Measurements from ENCODE around the gene GRID1.

DNA sequence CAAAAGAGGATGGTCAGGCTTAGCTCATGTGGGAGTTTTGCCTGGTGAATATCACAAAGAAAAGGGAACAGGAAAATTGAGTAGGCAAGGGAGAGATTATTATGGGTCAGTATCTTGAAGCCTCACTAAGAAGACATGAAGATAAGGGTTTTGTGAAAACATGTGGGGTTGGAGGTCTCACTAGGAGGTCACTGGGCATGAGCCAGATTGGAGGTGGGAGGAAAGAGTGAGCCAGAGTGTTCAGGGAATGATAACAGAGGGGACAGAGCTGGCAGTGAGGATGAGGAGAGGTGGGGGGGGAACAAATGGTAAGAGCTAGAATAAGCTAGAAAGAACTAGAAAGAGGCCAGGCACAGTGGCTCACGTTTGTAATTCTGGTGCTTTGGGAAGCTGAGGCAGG, 374.3 kb downstream of the GRID1 start:
- TF ChIP-seq, protein P1, sequence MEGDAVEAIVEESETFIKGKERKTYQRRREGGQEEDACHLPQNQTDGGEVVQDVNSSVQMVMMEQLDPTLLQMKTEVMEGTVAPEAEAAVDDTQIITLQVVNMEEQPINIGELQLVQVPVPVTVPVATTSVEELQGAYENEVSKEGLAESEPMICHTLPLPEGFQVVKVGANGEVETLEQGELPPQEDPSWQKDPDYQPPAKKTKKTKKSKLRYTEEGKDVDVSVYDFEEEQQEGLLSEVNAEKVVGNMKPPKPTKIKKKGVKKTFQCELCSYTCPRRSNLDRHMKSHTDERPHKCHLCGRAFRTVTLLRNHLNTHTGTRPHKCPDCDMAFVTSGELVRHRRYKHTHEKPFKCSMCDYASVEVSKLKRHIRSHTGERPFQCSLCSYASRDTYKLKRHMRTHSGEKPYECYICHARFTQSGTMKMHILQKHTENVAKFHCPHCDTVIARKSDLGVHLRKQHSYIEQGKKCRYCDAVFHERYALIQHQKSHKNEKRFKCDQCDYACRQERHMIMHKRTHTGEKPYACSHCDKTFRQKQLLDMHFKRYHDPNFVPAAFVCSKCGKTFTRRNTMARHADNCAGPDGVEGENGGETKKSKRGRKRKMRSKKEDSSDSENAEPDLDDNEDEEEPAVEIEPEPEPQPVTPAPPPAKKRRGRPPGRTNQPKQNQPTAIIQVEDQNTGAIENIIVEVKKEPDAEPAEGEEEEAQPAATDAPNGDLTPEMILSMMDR (IDR thresholded peaks at IDR 0.05) = no peak
- no peak for TF ChIP-seq POLR2A (IDR thresholded peaks at IDR 0.05)

Measured in Peyer's patch (tissue), 4 donors.